RWPE1 (cell line): ENCODE results near the gene MYO10.

ENCODE experiments used
- CTCF ChIA-PET: fragments of 350-600 bp; sonication (Branson Sonifier 250); formaldehyde crosslinking; extraction: SDS; loops from one replicate; lab custom pipeline; 2021; lab: Yijun Ruan, JAX
- POLR2A ChIA-PET: fragments of 400-600 bp; formaldehyde crosslinking; extraction: SDS; loops from one replicate; lab custom pipeline; 2020; ENCODE audit warnings: antibody characterized with exemption; ENCODE audit not compliant: low non-redundant PET; lab: Yijun Ruan, JAX
- DNase-seq: peaks from one replicate; pipeline ENCODE4 v3.0.0; 2012; ENCODE audit warnings: low spot score
- H3K27ac ChIP-seq: fragments of 450-650 bp; 2 replicates; pipeline ENCODE4 v1.5.1; 2017
- TF ChIP-seq, protein P1 (sequence below): fragments of 450-650 bp; conservative IDR thresholded peaks from 2 replicates; pipeline ENCODE4 v1.5.1; 2017; ENCODE audit warnings: low read depth, mild to moderate bottlenecking

Gene MYO10

DNA sequence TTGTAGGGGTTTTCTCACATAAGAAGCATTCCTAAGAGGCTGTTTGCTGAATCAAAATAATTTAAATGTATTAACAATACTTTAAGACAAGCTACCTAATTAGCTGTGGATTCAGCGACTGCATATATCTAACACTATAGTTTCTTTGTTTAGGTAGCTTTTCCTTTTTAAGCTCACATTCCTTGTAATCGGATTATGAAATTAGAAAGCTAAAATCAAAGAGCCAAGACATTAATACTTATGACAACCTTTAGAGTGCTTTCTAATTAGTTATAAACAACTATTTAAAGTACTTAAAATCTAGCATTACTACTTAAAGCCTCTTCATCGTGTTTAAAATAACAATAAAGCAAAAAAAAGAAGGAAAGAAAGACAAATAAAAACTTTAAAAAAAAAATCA, 182.0 kb downstream of the MYO10 start:
- TF ChIP-seq, protein P1, sequence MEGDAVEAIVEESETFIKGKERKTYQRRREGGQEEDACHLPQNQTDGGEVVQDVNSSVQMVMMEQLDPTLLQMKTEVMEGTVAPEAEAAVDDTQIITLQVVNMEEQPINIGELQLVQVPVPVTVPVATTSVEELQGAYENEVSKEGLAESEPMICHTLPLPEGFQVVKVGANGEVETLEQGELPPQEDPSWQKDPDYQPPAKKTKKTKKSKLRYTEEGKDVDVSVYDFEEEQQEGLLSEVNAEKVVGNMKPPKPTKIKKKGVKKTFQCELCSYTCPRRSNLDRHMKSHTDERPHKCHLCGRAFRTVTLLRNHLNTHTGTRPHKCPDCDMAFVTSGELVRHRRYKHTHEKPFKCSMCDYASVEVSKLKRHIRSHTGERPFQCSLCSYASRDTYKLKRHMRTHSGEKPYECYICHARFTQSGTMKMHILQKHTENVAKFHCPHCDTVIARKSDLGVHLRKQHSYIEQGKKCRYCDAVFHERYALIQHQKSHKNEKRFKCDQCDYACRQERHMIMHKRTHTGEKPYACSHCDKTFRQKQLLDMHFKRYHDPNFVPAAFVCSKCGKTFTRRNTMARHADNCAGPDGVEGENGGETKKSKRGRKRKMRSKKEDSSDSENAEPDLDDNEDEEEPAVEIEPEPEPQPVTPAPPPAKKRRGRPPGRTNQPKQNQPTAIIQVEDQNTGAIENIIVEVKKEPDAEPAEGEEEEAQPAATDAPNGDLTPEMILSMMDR, result no peak
- no peak overlapping the region for H3K27ac ChIP-seq
- ChIA-PET CTCF (no interaction called here), POLR2A (no interaction called here)
- DNase-seq, result no peak

DNA sequence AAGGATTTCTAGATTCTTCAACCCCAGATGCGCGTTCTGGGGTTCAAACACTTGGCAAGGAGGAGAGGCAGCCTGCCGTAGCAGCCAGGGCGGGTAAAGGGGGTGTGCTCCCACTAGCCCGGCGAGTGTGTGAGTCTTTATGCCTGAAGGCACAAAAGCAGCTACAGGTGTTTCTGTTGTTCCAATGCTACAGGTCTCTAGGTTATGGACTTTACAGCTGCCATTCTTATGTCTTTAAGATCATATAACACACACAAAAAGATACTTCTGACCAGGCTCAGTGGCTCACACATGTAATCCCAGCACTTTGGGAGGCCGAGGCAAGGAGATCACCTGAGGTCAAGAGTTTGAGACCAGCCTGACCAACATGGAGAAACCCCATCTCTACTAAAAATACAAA, 185.6 kb downstream of the MYO10 start:
- DNase-seq, result no peak
- ChIA-PET POLR2A (no interaction called here), CTCF (no interaction called here)
- TF ChIP-seq, protein P1, result no peak
- no peak overlapping the region for H3K27ac ChIP-seq

DNA sequence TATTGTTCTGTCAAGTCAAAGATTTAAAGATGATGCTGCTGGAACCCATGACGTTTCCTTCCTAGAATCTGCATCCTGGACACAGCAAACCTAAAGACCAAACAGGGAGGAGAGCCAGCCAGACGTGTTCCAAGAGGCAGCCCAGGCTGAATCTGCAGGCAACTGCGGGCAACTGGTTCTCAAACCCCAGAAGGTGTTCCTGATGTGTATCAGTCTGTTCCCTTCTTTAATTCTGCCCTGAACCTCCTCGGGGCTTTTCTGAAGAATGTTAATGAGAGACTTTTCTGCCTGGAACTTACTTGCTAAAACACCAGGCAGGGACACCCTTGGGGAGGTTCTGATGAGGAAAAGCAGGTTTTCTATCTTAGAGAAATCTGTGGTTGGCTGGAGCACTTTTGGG, 186.5 kb downstream of the MYO10 start:
- TF ChIP-seq, protein P1, result no peak
- no peak overlapping the region for H3K27ac ChIP-seq
- DNase-seq, result no peak
- ChIA-PET CTCF (no interaction called here), POLR2A (no interaction called here)

DNA sequence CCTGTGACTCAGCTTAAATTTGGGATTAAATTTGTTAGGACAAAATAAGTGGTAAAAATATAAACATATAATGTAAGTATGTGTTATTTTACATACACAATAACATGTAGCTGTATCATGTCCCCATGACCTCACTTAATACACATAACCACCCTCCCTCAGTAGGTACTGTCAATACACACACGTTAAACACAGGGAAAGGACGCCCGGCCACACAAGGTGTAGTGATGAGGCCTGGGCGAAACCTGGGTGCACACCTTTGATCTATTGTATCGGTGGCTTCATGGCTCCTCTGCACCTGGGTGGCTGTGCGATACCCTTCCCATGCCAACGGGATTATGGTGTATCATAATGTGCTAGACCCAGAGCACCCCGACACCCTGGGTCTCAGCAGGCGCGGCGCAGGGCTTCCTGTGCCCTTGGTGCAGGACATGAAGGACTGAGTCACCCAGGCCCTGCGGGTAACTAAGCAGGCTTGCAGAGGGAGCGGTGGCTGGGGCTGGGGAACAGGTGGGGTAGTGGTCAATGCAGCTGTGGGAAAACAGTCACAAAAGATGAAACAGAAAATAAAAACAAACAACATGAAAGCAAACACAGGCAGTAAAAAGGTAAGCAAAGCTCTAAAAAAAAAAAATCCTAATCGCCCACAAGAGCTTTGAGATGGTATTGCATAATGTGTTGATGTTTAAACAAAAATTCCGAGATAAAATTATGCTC, 191.8 kb downstream of the MYO10 start:
- H3K27ac ChIP-seq, result peak overlapping the region; percentile 11; the same call in 1 of the 2 replicates
- TF ChIP-seq, protein P1, result no peak
- CTCF ChIA-PET, result interaction anchor here (0.6 to 0.7 kb wide), 2 partner anchors 35 to 94 kb away, joined by 6 read pairs; no protein-coding TSS in a partner anchor

DNA sequence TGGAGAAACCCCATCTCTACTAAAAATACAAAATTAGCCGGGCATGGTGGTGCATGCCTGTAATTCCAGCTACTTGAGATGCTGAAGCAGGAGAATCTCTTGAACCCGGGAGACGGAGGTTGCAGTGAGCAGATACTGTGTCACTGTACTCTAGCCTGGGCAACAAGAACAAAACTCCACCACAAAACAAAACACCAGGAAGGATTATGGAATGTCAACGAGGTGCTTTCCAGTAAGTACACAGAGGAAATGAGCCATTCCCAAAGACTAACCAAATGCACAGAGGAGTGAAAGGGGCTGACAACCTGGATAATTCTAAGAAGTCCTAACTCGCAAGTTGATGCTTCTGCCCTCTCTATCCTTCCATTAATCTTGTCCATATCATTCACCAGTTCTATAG, 193.2 kb downstream of the MYO10 start:
- no peak for DNase-seq
- TF ChIP-seq, protein P1, result no peak
- CTCF ChIA-PET, result no interaction called here
- 0 out of 2 replicates have a peak overlapping the region, but pooled peaks have one; percentile 1 for H3K27ac ChIP-seq
- POLR2A ChIA-PET, result interaction anchor here (0.7 kb wide), 1 partner anchor 1451 kb away, joined by 3 read pairs; no protein-coding TSS in a partner anchor

More for the DNA sequence above, 191.8 kb downstream of the MYO10 start:
- DNase-seq, result peak; percentile 19
- POLR2A ChIA-PET, result no interaction called here

DNA sequence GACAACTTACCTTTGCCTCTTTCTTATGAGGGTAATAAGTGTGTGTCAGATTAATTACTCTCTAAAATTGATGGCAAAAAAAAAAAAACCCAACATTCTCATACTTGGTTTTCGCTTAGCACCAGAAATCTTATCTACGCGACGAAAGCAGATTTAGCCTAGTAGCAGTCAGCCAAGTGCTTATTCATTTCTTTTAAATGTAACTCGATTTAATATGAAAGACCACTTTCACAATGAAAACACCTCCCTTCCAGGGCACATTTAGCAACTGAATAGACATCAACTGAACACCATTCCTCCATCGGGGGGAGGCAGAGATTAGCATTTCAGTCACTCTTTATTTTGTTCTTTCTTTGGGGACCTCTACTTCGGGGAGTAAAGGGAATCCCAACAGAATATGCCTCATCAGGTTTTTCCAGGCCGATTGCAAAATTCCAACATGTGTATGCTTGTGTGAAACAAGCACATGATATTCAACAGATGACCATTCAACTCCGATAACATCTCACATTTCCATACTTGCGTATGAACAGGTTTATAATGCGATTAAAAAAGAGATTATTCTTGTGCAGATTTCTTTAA, 195.2 kb downstream of the MYO10 start:
- no peak overlapping the region for H3K27ac ChIP-seq
- TF ChIP-seq, protein P1, result no peak
- POLR2A ChIA-PET, result no interaction called here
- CTCF ChIA-PET, result no interaction called here
- DNase-seq, result peak; percentile 41
